NCI-H524 treated with DMSO at 0.1 percent for 48 hours (cell line): ENCODE data around the gene MYO5A.
"Not testable (repeated sequence)": the region's sequence is repeated elsewhere in the genome, so short reads cannot be mapped to it uniquely, and the experiment has no call there.

Experiments
- DNase-seq: peaks from one replicate; lab custom pipeline; 2025; lab: John Stamatoyannopoulos, UW

The MYO5A gene

GRCh38 chr15:52288051-52288942 is 240.4 kb downstream of the MYO5A start:
- DNase-seq: no peak

GRCh38 chr15:52287114-52287513 is 241.6 kb downstream of the MYO5A start:
- DNase-seq: no peak

- DNase-seq: not testable (repeated sequence)
Observed at GRCh38 chr15:52285941-52286340, 242.7 kb downstream of the MYO5A start.

- no peak for DNase-seq
Observed at GRCh38 chr15:52284164-52284563, 244.5 kb downstream of the MYO5A start.

GRCh38 chr15:52283281-52283680 is 245.4 kb downstream of the MYO5A start:
- DNase-seq: no peak

- no peak for DNase-seq
Observed at GRCh38 chr15:52282418-52282817, 246.3 kb downstream of the MYO5A start.

GRCh38 chr15:52281085-52282035 is 247.3 kb downstream of the MYO5A start:
- no peak for DNase-seq

- DNase-seq: no peak
Observed at GRCh38 chr15:52280326-52281084, 248.2 kb downstream of the MYO5A start.

- DNase-seq: no peak
Observed at GRCh38 chr15:52278636-52279367, 249.9 kb downstream of the MYO5A start.

- DNase-seq: no peak
Observed at GRCh38 chr15:52278135-52278534, 250.5 kb downstream of the MYO5A start.

- DNase-seq: no peak
Observed at GRCh38 chr15:52277575-52277974, 251.1 kb downstream of the MYO5A start.

GRCh38 chr15:52276256-52276770 is 252.4 kb downstream of the MYO5A start:
- no peak for DNase-seq

- no peak for DNase-seq
Observed at GRCh38 chr15:52263563-52264282, 265.0 kb downstream of the MYO5A start.

GRCh38 chr15:52262364-52262763 is 266.3 kb downstream of the MYO5A start:
- DNase-seq: no peak

- DNase-seq: no peak
Observed at GRCh38 chr15:52261498-52262242, 267.0 kb downstream of the MYO5A start.

GRCh38 chr15:52261026-52261425 is 267.7 kb downstream of the MYO5A start:
- no peak for DNase-seq

GRCh38 chr15:52259503-52259902 is 269.2 kb downstream of the MYO5A start:
- DNase-seq: no peak

GRCh38 chr15:52258461-52258860 is 270.2 kb downstream of the MYO5A start:
- DNase-seq: no peak

GRCh38 chr15:52257734-52258062 is 271.0 kb downstream of the MYO5A start:
- peak; percentile 68 for DNase-seq
